GM12872 (cell line): ENCODE measurements around the gene C2CD2.

Experiments
- TF ChIP-seq, protein P1 (sequence below): IDR thresholded peaks from 3 replicates; pipeline ENCODE4 v1.5.1; 2011; ENCODE audit warnings: low read depth, mild to moderate bottlenecking, low read length, moderate library complexity; ENCODE audit not compliant: insufficient read depth

The C2CD2 gene

DNA sequence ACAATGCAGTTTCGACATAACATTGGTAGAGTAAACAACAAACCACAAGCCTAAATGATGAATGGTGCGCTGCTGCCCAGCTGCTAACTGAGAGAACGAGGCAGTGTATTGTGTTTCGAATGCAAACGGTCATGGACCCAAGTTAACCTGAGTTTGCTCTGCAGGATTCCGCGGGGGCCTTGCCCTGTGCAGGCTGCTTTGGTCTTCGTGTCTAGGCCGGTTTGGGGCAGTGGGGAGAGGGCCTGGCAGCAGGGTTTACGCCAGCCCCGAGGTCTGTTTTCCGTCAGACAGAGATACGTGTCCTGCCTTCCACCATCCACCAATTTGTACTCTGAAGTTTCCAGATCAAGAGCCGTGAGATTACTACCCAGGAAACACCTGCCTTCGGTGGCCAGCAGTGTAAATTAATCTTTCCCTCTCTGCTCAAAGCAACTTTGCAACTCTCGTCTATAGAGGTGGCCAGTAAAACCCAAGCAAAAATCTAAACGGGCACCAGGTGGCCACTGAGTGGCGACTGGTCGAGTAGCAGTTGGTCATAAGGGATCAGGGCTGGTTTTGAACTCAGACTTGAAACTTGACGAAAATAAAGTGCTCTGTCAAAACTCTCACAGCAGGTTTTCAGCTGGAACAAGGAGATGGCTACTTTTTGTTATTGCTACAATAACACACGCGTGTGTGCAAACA is 68.3 kb downstream of the C2CD2 start:
- TF ChIP-seq, protein P1, sequence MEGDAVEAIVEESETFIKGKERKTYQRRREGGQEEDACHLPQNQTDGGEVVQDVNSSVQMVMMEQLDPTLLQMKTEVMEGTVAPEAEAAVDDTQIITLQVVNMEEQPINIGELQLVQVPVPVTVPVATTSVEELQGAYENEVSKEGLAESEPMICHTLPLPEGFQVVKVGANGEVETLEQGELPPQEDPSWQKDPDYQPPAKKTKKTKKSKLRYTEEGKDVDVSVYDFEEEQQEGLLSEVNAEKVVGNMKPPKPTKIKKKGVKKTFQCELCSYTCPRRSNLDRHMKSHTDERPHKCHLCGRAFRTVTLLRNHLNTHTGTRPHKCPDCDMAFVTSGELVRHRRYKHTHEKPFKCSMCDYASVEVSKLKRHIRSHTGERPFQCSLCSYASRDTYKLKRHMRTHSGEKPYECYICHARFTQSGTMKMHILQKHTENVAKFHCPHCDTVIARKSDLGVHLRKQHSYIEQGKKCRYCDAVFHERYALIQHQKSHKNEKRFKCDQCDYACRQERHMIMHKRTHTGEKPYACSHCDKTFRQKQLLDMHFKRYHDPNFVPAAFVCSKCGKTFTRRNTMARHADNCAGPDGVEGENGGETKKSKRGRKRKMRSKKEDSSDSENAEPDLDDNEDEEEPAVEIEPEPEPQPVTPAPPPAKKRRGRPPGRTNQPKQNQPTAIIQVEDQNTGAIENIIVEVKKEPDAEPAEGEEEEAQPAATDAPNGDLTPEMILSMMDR = no peak

DNA sequence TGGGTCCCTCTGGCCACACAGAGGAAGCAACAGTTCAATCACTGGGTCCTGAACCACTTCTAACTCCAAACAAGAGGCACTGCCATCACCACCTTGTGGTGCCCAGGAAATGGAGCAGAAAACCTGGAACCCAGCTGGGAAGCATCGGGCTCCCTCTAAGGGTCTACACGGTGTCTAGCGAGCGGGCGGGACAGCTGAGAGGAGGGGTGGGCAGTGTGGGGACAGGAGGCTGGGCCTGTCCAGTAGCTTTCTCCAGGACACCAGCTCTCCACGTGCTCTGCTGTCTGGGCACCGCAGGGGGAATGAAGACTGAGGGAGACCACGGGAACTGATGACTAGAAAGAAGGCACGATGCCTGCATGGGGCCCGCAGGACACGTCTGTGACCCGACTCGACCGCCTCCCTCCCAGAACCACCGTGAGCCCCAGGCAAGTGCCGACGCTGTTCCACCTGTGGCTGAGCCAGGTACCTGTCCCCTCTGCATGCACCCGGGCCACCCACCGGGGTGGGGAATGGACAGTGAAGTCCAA is 69.3 kb downstream of the C2CD2 start:
- TF ChIP-seq, protein P1 = no peak

GRCh38 chr21:41883582-41883981 is 70.2 kb downstream of the C2CD2 start:
- TF ChIP-seq, protein P1 = no peak

DNA sequence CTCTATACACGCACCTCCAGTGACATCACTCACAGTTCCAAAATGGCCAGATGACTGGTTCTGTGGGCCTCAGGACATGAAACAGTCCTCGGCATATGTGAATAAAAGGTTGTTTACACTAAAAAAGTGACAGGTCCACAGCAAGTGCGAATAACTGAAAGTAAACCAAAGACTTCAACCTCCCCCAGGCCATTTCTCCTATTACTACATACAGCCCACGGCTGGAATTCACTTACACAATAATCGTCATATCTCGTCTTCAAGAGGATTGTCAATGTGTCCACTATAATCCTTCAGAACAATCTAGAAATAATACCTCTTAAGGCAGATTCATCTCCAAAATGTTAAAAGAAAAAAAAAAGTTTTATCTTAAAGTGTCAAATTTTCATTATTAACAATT is 72.8 kb downstream of the C2CD2 start:
- TF ChIP-seq, protein P1 = no peak

GRCh38 chr21:41880153-41880552 is 73.7 kb downstream of the C2CD2 start:
- TF ChIP-seq, protein P1 = no peak

DNA sequence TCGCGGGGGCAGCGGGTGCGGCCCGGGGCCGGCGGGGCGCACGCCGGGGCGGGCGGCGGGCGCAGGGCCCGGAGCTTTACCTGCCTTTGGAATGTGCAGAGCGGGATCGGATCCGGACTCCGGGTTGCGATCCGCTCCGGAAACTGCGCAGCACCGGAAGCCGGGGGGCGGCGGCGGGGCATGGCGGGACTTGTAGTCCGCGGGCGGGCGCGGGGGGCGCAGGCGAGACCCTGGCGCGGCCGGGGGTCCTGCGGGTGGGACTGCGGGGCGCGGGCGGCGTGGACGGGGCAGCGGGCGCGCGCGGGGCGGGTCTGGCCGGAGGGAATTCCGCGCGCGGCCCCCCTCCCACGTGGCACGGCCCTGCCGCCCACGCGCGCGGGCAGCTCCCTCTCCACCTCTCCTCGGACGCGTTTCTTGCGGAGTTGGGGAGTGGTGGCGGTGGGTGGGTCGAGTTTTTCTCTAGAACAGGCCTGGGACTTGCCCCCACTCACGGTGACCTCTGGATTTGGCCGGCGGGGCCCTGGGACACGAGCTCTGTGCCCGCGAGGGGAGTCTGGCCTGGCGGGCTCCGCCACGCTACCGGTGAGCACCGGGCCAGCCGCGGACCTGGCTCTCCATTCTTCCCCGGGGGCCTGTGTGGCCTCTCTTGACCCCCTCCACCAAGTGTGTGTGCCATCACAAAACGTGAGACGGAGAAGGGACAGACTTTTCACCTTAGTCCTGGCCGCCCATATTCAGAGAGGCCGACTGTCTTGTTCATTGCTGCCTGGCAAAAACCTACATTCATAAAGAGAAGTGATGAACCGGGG is 74.4 kb downstream of the C2CD2 start, which contains the start of gene PRDM15:
TSS of gene PRDM15 (minus strand) at position 155 of the 809 bp plus-strand sequence. CDS start 18,981 bp downstream, outside the sequence.
- TF ChIP-seq, protein P1 = no peak

GRCh38 chr21:41878831-41879189 is 75.0 kb downstream of the C2CD2 start:
- TF ChIP-seq, protein P1 = no peak
